HG02852 (cell line): Measurements from ENCODE around the gene CREBZF.

ENCODE experiments used
- ATAC-seq: cut with Tn5 transposase; IDR thresholded peaks from one replicate; pipeline ENCODE4 v1.9.1; 2021; ENCODE audit warnings: mild to moderate bottlenecking, moderate library complexity; ENCODE audit not compliant: unreplicated experiment

Gene CREBZF

GRCh38 chr11:85664615-85665481 lies at the start of gene CREBZF:
CREBZF (minus strand) TSS chr11:85665129; CDS start chr11:85664875, 254 bp downstream.
- peak; percentile 90 for ATAC-seq

GRCh38 chr11:85712953-85713352 lies 48.0 kb upstream of the CREBZF start:
- no peak for ATAC-seq

- no peak for ATAC-seq
Measured at GRCh38 chr11:85710917-85711316, 46.0 kb upstream of the CREBZF start.

- ATAC-seq: no peak
Measured at GRCh38 chr11:85709941-85710702, 45.2 kb upstream of the CREBZF start.

GRCh38 chr11:85705800-85706199 lies 40.9 kb upstream of the CREBZF start:
- ATAC-seq: no peak

- no peak for ATAC-seq
Measured at GRCh38 chr11:85704967-85705366, 40.0 kb upstream of the CREBZF start.

GRCh38 chr11:85699957-85700741 lies 35.2 kb upstream of the CREBZF start:
- peak; percentile 90 for ATAC-seq

- ATAC-seq: no peak
Measured at GRCh38 chr11:85698195-85698594, 33.3 kb upstream of the CREBZF start.

GRCh38 chr11:85697747-85698146 lies 32.8 kb upstream of the CREBZF start:
- no peak for ATAC-seq

GRCh38 chr11:85695546-85695945 lies 30.6 kb upstream of the CREBZF start:
- no peak for ATAC-seq

GRCh38 chr11:85694385-85694980 lies 29.6 kb upstream of the CREBZF start:
- no peak for ATAC-seq

GRCh38 chr11:85685820-85686459 lies 21.0 kb upstream of the CREBZF start, which contains the start of gene CCDC89:
CCDC89 (minus strand) TSS chr11:85686195; CDS start chr11:85686130, 65 bp downstream.
- ATAC-seq: no peak

GRCh38 chr11:85685125-85685819 lies 20.3 kb upstream of the CREBZF start:
- no peak for ATAC-seq

GRCh38 chr11:85682330-85683305 lies 17.7 kb upstream of the CREBZF start:
- peak; percentile 89 for ATAC-seq

- ATAC-seq: no peak
Measured at GRCh38 chr11:85680897-85681296, 16.0 kb upstream of the CREBZF start.

- no peak for ATAC-seq
Measured at GRCh38 chr11:85679576-85679975, 14.6 kb upstream of the CREBZF start.

- ATAC-seq: no peak
Measured at GRCh38 chr11:85673393-85673792, 8.5 kb upstream of the CREBZF start.

GRCh38 chr11:85672105-85672902 lies 7.4 kb upstream of the CREBZF start:
- no peak for ATAC-seq
